HepG2 (cell line): ENCODE results near the gene SERPINF2. TPM values are rescaled to one million over a fixed set of nuclear protein-coding genes. Genes with fewer than 3 reads are reported as not detected.

Experiments
- BCL3 ChIP-seq: sonication (generic); formaldehyde crosslinking; IDR thresholded peaks from 2 replicates; pipeline ENCODE4 v1.5.1; 2020; ENCODE audit warnings: mild to moderate bottlenecking, missing genetic modification reagents, moderate library complexity
- CERS6 ChIP-seq: sonication (generic); formaldehyde crosslinking; IDR thresholded peaks from 2 replicates; pipeline ENCODE4 v1.5.0; 2020; ENCODE audit warnings: missing genetic modification reagents
- LBX2 ChIP-seq: sonication (generic); formaldehyde crosslinking; IDR thresholded peaks from 2 replicates; pipeline ENCODE4 v1.5.0; 2020; ENCODE audit warnings: missing genetic modification reagents, mild to moderate bottlenecking, borderline replicate concordance
- MED1 ChIP-seq: sonication (generic); formaldehyde crosslinking; IDR thresholded peaks from 2 replicates; pipeline ENCODE4 v1.4.0; 2020; ENCODE audit warnings: missing genetic modification reagents
- MIER3 ChIP-seq: IDR thresholded peaks from 2 replicates; pipeline ENCODE4 v1.6.1; 2016; ENCODE audit warnings: missing compliant biosample characterization, borderline replicate concordance
- NCOA2 ChIP-seq: sonication (generic); formaldehyde crosslinking; IDR thresholded peaks from 2 replicates; pipeline ENCODE4 v1.8.0; 2022; ENCODE audit warnings: inconsistent platforms
- PHF5A ChIP-seq: IDR thresholded peaks from one replicate; pipeline ENCODE4 v1.6.1; 2018; ENCODE audit warnings: low read depth, missing genetic modification reagents; ENCODE audit not compliant: unreplicated experiment
- RXRB ChIP-seq: IDR thresholded peaks from 2 replicates; pipeline ENCODE4 v1.6.1; 2016; ENCODE audit warnings: borderline replicate concordance, missing genetic modification reagents, missing compliant biosample characterization
- SRF ChIP-seq: IDR thresholded peaks from 2 replicates; pipeline ENCODE4 v1.6.1; 2011; ENCODE audit warnings: mild to moderate bottlenecking, low read depth, low read length, moderate library complexity
- SUZ12 ChIP-seq: fragments of 150-350 bp; IDR thresholded peaks from 2 replicates; pipeline ENCODE4 v1.6.1; 2014; ENCODE audit warnings: low read depth, low read length
- ZEB1 ChIP-seq: IDR thresholded peaks from 2 replicates; pipeline ENCODE4 v1.6.1; 2012; ENCODE audit warnings: mild to moderate bottlenecking, low read depth, inconsistent platforms; ENCODE audit not compliant: insufficient replicate concordance
- ZMAT5 ChIP-seq: sonication (generic); formaldehyde crosslinking; IDR thresholded peaks from 2 replicates; pipeline ENCODE4 v1.5.0; 2020; ENCODE audit warnings: mild to moderate bottlenecking, low read depth, missing genetic modification reagents, borderline replicate concordance
- ZNF142 ChIP-seq: sonication (generic); formaldehyde crosslinking; IDR thresholded peaks from 2 replicates; pipeline ENCODE4 v1.4.0; 2020; ENCODE audit warnings: missing genetic modification reagents
- ZNF160 ChIP-seq: sonication (generic); formaldehyde crosslinking; IDR thresholded peaks from 2 replicates; pipeline ENCODE4 v1.8.0; 2022; ENCODE audit warnings: mild to moderate bottlenecking, inconsistent platforms, missing genetic modification reagents
- ZNF207 ChIP-seq: fragments of 450-650 bp; IDR thresholded peaks from 2 replicates; pipeline ENCODE4 v1.6.1; 2016; ENCODE audit warnings: antibody characterized with exemption, borderline replicate concordance
- ZNF383 ChIP-seq: sonication (generic); formaldehyde crosslinking; IDR thresholded peaks from 2 replicates; pipeline ENCODE4 v1.4.0; 2020; ENCODE audit warnings: missing genetic modification reagents, mild to moderate bottlenecking, borderline replicate concordance
- ZNF451 ChIP-seq: sonication (generic); formaldehyde crosslinking; IDR thresholded peaks from 2 replicates; pipeline ENCODE4 v1.5.0; 2020; ENCODE audit warnings: mild to moderate bottlenecking, missing genetic modification reagents
- ZNF484 ChIP-seq: sonication (generic); formaldehyde crosslinking; IDR thresholded peaks from 2 replicates; pipeline ENCODE4 v1.5.1; 2020; ENCODE audit warnings: mild to moderate bottlenecking, low read depth, missing genetic modification reagents, borderline replicate concordance
- ZNF674 ChIP-seq: sonication (generic); formaldehyde crosslinking; IDR thresholded peaks from 2 replicates; pipeline ENCODE4 v1.5.0; 2020; ENCODE audit warnings: low read depth, mild to moderate bottlenecking, missing genetic modification reagents
- ZNF83 ChIP-seq: sonication (generic); formaldehyde crosslinking; IDR thresholded peaks from 2 replicates; pipeline ENCODE4 v1.4.0; 2020; ENCODE audit warnings: missing genetic modification reagents, mild to moderate bottlenecking, borderline replicate concordance
- polyA plus RNA-seq, 8 experiments: library from polyadenylated mRNA; depleted of rRNA in 3 of 8; stranded (reverse) in 7 of 8; unstranded in 1 of 8; fragments of >200 nt; fragmentation: Illumina TruSeq in 4 of 8; extraction: Trizol in 4 of 8; gene quantifications; 2 replicates each; pipeline versions ENCODE4 v1.2.1 to v1.2.3, GENCODE V29; 2011 to 2016; ENCODE audit warnings: low read depth in 4 of 8, missing spikeins in 1 of 8, mixed read lengths in 1 of 8; ENCODE audit not compliant: insufficient read depth in 1 of 8
- total RNA-seq, 5 experiments: library from RNA; depleted of rRNA; stranded (reverse); fragments of >200 nt; fragmentation: Illumina TruSeq; extraction: Trizol; gene quantifications; 2 replicates each; pipeline ENCODE4 v1.2.3, GENCODE V29; 2016; ENCODE audit warnings: low read depth in 1 of 5

The SERPINF2 gene
- total and polyA plus RNA-seq, 2 of the 13 experiments (the other 11 are each of a cell fraction or from before 2014, with no cell fraction given) = 309 to 548 TPM

- TF ChIP-seq CERS6 (CRISPR knock-in tag) (no peak), ZNF160 (CRISPR knock-in tag) (no peak), BCL3 (CRISPR knock-in tag) (no peak), NCOA2 (peak; percentile 19; the same call in 1 of the 2 replicates), LBX2 (CRISPR knock-in tag) (no peak), ZNF484 (CRISPR knock-in tag) (no peak), ZNF142 (no peak), ZNF451 (no peak), MED1 (peak; percentile 52; the same call in 1 of the 2 replicates), ZEB1 (no peak), PHF5A (CRISPR knock-in tag) (no peak), MIER3 (CRISPR knock-in tag) (peak; percentile 20; the same call in 1 of the 2 replicates), ZMAT5 (CRISPR knock-in tag) (no peak), SUZ12 (no peak), ZNF383 (CRISPR knock-in tag) (no peak), ZNF674 (CRISPR knock-in tag) (no peak), ZNF207 (no peak), ZNF83 (CRISPR knock-in tag) (no peak), SRF (no peak), RXRB (peak; percentile 12; the same call in 1 of the 2 replicates)
These were observed 25.6 kb upstream of the SERPINF2 start (continued) for GRCh38 chr17:1716912-1717695.
